IgD-negative memory B cell (primary cell): ENCODE results near the gene PAX5. TPM values are rescaled to one million over a fixed set of nuclear protein-coding genes. Genes with fewer than 3 reads are reported as not detected.

ENCODE experiments used
- H3K27ac Mint-ChIP-seq, 3 donors: one replicate each; pipeline ENCODE4 v1.8.0; 2020 to 2022; ENCODE audit warnings: mild to moderate bottlenecking in 3 of 3, mixed read lengths in 3 of 3, moderate library complexity in 1 of 3
- H3K27me3 Mint-ChIP-seq: one replicate; pipeline ENCODE4 v1.8.0; 2021; ENCODE audit warnings: mixed read lengths
- H3K36me3 Mint-ChIP-seq: one replicate; pipeline ENCODE4 v1.8.0; 2020; ENCODE audit warnings: mild to moderate bottlenecking, mixed read lengths
- H3K4me1 Mint-ChIP-seq, 3 donors: one replicate each; pipeline ENCODE4 v1.8.0; 2020 to 2022; ENCODE audit warnings: mixed read lengths in 3 of 3, mild to moderate bottlenecking in 1 of 3
- H3K4me3 Mint-ChIP-seq, 4 donors: one replicate each; pipeline ENCODE4 v1.8.0; 2020 to 2022; ENCODE audit warnings: mild to moderate bottlenecking in 4 of 4, mixed read lengths in 4 of 4, moderate library complexity in 3 of 4
- H3K9me3 Mint-ChIP-seq, 3 donors: one replicate each; pipeline ENCODE4 v1.8.0; 2020 to 2021; ENCODE audit warnings: mixed read lengths in 3 of 3, mild to moderate bottlenecking in 1 of 3
- polyA plus RNA-seq: library from polyadenylated mRNA; unstranded; fragments of 300-500 nt; fragmentation: Illumina TruSeq; gene quantifications from one replicate; pipeline ENCODE4 v1.2.3, GENCODE V29; 2021

PAX5 gene
- polyA plus RNA-seq, 1 donor from 2014 or later: 65.3 TPM

DNA sequence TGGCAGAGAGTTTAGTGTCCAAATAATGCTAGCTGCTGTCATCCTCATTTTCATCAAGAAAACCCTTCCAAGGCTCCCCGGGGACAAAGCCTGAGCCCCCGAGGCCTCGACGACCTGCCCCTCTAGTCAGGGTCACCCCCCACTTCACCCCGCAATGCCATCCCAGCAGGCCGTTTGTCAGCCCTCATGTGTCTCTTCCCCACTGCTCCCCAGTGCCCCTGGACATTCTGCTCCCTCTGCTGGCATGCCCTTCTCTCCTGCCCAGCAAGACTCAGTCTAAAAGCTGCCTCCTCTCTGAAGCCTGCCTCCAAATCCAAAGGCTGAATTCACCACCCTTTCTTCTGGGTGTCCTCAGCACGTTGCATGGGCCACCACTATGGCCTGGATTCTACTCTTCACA, 59.3 kb downstream of the PAX5 start:
- peak overlapping the region in 2 of 4 donors; percentile 25 to 80 for H3K4me3 Mint-ChIP-seq
- H3K27ac Mint-ChIP-seq: peak overlapping the region in 1 of 3 donors; percentile 49
- no peaks in the 10 kb centered on the region for H3K9me3 Mint-ChIP-seq
- H3K36me3 Mint-ChIP-seq: no peaks in the 10 kb centered on the region
- peaks cover 2% of the 10 kb centered on the region for H3K27me3 Mint-ChIP-seq
- H3K4me1 Mint-ChIP-seq: peaks cover 30 to 45% (median 37%) of the 10 kb centered on the region in 3 donors

DNA sequence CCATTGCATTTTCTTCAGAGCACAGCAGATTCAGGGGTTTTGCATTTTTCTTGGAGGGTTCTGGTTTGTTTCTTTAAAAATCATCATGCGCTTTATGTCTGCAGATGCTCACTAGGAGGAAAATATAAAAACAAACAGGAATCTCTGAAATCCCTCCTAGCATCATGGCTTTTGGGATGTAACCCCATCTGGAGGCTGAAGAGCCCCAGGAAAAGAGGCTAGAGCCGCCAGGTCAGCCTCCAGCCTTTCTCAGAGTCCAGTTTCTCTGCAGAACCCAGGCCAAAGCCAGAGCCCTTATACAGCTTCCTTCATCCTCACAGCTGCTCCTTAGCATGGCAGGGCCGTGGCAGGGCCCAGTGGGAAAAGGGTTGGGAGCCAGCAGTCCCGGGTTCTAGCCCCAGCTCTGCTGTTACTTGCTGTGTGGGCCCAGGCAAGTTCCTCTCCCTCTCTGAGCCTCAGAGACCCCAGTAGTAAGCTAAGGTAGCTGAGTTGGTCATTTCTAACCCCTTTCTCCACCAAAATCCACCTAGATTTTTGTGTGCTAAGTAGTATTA, 62.1 kb downstream of the PAX5 start:
- Mint-ChIP-seq H3K36me3 (no peaks in the 10 kb centered on the region), H3K4me1 (peaks cover 30 to 42% (median 33%) of the 10 kb centered on the region in 3 donors), H3K9me3 (no peaks in the 10 kb centered on the region), H3K27me3 (peaks cover 2% of the 10 kb centered on the region), H3K4me3 (peak overlapping the region in 1 of 4 donors; percentile 83), H3K27ac (peak overlapping the region in 1 of 3 donors; percentile 48)

DNA sequence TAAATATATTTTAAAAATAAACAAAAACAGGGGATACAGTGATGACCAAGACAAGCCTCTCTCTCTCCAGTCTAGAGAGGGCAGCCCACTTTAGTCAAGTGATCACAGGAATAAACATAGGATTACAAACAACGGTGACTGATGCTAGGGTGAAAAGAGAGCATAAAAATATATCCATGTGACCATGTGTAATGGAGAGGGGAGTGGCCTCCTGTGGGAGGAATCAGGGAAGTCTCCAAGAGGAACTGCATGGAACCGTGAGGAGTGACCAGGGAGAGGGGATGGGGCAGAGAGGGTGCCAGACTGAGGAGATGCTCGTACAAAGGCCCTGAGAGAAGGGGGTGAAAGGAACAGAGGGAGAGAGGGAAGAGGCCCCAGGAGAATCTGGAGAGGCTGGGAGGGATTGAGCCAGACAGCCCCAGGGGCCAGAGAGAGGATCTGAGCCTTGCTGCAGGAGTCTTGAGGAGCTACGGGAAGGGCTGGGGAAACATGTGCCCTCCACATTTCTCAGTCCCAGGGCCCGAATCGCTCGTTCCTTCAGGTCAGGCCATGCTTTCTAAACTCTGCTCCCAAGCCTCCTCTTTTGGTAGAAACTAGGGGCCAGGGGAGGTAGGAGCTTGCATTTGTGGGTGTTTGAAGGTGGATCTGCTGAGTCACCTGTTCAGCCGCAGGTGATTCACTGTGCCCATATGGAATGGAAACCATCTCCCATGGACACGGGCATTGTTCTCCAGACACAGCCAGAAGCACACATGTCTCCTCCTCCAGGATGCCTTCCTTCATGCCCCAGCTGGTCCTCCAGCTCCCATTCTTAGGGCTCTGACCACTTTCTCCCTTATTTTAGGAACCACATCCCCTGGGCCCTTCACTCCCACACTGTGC, 63.8 kb downstream of the PAX5 start:
- no peak overlapping the region for H3K4me3 Mint-ChIP-seq
- H3K4me1 Mint-ChIP-seq: peaks cover 24 to 34% (median 31%) of the 10 kb centered on the region in 3 donors
- H3K27ac Mint-ChIP-seq: peak overlapping the region; percentile 34 to 95 (median 83)
- peaks cover 2% of the 10 kb centered on the region for H3K36me3 Mint-ChIP-seq
- no peaks in the 10 kb centered on the region for H3K9me3 Mint-ChIP-seq
- H3K27me3 Mint-ChIP-seq: peaks cover 2% of the 10 kb centered on the region

DNA sequence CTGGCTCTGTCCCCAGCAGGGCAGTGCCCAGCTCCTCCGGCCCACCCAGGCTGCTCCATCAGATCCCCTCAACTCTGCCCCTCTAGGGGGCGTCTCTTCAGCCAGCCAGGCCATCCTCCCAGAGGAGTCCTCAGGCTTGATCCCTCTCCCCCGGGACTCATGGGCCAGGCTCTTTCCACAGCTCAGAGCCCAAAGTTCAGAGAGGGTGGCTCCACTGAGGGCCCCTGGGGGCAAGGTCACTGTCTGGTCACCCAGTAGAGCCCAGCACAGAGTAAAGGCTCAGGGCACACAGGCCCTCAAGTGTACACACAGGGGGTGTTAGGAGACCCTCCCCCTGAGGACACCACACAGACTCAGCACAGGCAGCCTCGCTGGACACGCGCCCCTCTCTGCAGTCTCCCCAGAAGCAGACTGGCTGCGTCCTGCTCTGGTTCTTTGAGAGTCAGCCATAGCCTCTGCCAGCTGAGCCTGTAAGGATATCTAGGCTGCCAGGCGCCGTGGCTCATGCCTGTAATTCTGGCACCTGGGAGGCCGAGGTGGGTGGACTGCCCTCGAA, 64.8 kb downstream of the PAX5 start:
- peaks cover 5% of the 10 kb centered on the region for H3K36me3 Mint-ChIP-seq
- H3K9me3 Mint-ChIP-seq: no peaks in the 10 kb centered on the region
- peak overlapping the region in 2 of 3 donors; percentile 27 to 81 for H3K27ac Mint-ChIP-seq
- H3K4me3 Mint-ChIP-seq: no peak overlapping the region
- peaks cover 18 to 26% (median 25%) of the 10 kb centered on the region in 3 donors for H3K4me1 Mint-ChIP-seq
- peaks cover 2% of the 10 kb centered on the region for H3K27me3 Mint-ChIP-seq

DNA sequence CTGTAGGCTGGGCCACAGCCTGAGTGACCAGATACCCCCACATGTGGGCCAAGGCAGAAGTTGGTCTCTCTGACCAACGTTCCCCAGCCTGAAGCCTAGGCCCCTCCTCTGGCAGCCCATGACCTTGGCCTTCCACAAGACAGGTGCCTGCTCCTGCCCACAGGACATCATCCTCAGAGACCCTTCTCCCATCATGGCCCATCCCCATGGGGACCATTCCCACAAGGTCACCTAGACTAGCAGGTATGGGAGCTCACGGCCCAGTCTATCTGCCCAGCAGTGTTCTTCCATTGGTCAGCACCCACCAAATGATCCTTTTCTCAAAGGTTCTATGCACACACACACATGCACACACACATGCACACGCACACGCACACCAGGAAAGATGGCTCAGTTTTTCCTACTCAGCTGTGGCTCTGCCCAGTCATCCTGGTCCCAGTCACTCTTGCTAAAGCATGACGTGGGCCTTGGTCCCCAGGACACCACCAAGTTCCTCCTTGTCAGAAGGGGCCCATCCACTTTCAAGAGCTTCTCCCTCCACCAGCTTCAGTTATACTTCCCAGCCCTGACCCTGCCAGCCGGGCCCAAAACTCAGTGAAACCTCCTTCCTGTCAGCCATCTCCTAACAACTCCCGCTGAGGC, 65.4 kb downstream of the PAX5 start:
- peaks cover 18 to 24% (median 21%) of the 10 kb centered on the region in 3 donors for H3K4me1 Mint-ChIP-seq
- H3K4me3 Mint-ChIP-seq: peak overlapping the region in 1 of 4 donors; percentile 54
- no peaks in the 10 kb centered on the region for H3K9me3 Mint-ChIP-seq
- H3K27ac Mint-ChIP-seq: peak overlapping the region; percentile 27 to 81 (median 46)
- H3K27me3 Mint-ChIP-seq: peaks cover 2% of the 10 kb centered on the region
- peaks cover 7% of the 10 kb centered on the region for H3K36me3 Mint-ChIP-seq

DNA sequence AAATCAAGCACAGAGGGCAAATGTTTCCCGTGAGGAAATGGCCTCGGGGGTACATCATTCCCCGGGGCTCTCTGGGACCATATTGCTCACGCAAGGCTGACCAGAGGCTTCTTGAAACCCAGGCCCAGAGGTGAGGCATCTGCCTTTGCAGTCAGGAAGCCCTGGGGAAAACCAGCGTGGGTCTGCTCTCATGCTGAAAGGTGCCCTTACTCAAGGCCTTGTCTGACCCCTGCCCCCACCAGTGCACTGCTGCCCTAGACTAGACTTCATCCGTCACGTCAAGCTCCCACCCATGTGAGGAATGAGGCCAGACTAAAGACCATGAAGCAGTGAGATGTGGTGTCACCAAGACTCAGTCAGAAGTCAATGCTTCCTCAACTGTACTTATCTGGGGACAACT, 66.1 kb downstream of the PAX5 start:
- no peaks in the 10 kb centered on the region for H3K9me3 Mint-ChIP-seq
- H3K27me3 Mint-ChIP-seq: peaks cover 2% of the 10 kb centered on the region
- peaks cover 18 to 24% (median 21%) of the 10 kb centered on the region in 3 donors for H3K4me1 Mint-ChIP-seq
- H3K27ac Mint-ChIP-seq: peak overlapping the region; percentile 27 to 93 (median 81)
- H3K4me3 Mint-ChIP-seq: no peak overlapping the region
- H3K36me3 Mint-ChIP-seq: peaks cover 7% of the 10 kb centered on the region

DNA sequence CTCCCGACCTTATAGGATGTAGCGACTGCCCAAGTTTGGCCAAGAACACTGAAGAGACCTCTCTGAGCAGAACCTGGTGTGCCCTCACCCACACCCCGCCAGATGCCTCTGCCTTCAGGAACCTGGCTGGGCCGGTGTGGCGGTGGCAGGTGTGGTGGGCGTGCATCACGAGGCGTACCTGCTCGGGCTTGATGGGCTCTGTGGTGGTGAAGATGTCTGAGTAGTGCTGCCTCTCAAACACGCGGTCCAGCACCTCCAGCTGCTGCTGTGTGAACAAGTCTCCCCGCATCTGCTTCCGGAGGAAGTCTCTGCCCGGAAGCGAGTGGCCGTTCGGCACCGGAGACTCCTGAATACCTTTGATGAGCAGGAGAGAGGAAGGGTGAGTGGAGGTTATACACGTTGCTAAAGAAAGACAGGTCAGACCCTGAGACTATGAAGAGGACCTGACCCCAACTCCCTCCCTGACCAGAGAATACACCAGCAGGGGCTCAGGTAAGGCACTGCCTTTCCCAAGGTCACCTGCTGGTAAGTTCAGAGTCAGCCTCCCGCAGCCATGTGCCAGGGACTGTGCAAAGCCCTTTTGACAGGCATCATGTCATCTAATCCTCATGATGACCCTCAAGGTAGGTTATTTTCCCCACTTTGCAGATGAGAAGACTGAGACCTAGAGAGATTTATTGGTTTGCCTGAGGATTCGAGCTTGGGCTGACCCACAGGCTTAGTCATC, 67.5 kb downstream of the PAX5 start:
- Mint-ChIP-seq H3K36me3 (peaks cover 7% of the 10 kb centered on the region), H3K4me3 (no peak overlapping the region), H3K9me3 (no peaks in the 10 kb centered on the region), H3K27me3 (peaks cover 2% of the 10 kb centered on the region), H3K4me1 (peaks cover 18 to 21% (median 18%) of the 10 kb centered on the region in 3 donors), H3K27ac (peak overlapping the region in 1 of 3 donors; percentile 67)

DNA sequence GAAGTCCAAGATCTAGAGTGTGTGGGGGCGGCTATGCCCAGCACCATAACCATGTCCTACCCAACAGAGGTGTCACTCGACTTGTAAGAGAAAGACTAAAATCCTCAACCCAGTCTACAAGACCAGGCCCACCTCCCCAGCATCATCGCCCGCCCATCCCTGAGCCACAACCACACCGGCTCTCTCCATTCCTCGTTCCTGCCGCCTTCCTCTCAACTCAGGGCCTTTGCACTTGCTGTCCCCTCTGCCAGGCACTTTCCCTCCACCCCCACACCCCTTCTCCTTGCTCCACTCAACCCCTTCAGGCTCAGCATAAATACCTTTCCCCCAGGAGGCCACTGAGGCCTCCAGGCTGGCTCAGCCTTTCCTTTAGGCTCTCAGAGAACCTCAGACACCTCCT, 69.3 kb downstream of the PAX5 start:
- Mint-ChIP-seq H3K9me3 (no peaks in the 10 kb centered on the region), H3K36me3 (peaks cover 7% of the 10 kb centered on the region), H3K4me1 (peaks cover 8 to 16% (median 15%) of the 10 kb centered on the region in 3 donors), H3K27ac (peak overlapping the region in 1 of 3 donors; percentile 61), H3K4me3 (no peak overlapping the region), H3K27me3 (no peaks in the 10 kb centered on the region)

DNA sequence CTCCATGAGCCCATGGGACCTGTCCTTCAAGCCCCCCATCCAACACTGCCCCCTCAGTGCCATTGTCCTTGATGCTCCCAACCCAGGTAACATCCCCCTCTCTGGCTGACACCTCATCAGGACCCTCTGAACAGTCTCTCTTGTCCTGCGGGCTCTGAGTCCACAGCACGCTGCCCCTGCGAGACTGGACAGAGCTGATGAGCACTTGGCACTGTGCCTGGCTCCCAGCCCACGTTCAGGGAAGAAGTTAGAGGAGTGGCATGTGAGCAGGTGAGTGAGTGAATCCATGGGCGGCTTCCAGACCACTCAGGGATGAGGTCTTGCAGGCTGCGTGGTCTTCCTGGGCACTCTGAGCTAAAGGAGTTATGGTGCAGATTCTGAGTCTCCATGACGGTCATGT, 70.7 kb downstream of the PAX5 start:
- no peaks in the 10 kb centered on the region for H3K9me3 Mint-ChIP-seq
- no peaks in the 10 kb centered on the region for H3K27me3 Mint-ChIP-seq
- no peak overlapping the region for H3K4me3 Mint-ChIP-seq
- peaks cover 7% of the 10 kb centered on the region for H3K36me3 Mint-ChIP-seq
- peak overlapping the region in 1 of 3 donors; percentile 21 for H3K27ac Mint-ChIP-seq
- peaks cover 3 to 14% (median 10%) of the 10 kb centered on the region in 3 donors for H3K4me1 Mint-ChIP-seq

DNA sequence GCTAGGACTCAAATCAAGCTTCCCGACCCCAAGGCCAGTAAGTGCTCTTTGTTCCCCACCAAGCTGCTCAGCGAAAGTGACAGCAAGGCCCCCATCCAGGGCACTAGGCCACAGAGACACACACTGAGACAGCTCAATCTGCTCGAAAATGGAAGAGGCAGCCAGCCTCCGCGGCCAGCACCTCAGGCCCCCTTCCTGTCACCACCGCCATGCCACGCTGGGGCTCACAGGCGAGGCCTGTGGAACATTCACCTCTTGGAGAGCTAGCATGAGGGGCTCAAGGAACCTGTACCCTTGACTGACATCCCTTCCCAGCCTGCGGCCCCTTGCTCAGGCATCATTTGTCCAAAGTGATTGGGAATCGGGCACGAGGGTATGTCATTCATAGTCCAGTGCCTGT, 71.4 kb downstream of the PAX5 start:
- no peaks in the 10 kb centered on the region for H3K27me3 Mint-ChIP-seq
- peaks cover 5 to 14% (median 9%) of the 10 kb centered on the region in 3 donors for H3K4me1 Mint-ChIP-seq
- H3K27ac Mint-ChIP-seq: peak overlapping the region in 2 of 3 donors; percentile 21 to 41
- no peaks in the 10 kb centered on the region for H3K9me3 Mint-ChIP-seq
- peaks cover 9% of the 10 kb centered on the region for H3K36me3 Mint-ChIP-seq
- no peak overlapping the region for H3K4me3 Mint-ChIP-seq

DNA sequence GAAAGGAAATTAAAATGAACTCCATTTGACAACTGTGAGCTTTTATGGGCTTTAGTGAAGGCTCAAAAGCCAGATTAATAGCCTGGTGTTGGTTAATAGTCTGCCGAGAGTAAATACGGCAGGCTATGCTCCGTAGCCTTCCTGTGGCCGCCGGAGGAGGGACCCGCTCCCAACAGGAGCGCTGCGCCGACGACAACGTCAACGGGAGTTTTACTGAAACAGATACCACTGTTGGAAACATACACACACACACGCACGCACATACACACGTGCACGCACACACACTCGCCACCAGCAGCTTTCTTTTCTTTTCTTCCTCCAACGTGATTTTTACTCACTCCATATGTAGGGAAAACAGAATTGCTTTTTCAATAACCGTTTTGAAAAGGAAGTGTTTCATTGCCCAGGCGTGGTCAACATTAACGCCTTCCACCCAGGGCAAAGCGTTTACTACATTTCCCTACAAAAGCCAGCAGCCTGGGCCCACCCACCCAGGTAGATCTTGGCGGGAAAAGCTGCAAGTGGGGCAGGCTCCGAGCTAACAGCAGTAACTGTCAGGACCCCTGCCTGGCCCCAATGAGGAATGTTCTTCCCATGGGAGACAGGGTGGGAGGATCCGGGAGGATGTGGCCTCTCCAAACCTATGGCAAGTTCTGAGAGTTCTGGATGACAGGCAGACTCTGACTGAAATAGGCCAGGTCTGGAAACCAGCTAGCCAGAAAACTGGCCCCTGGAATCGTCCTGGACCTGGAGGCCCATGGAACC, 72.3 kb downstream of the PAX5 start:
- peaks cover 6 to 16% (median 14%) of the 10 kb centered on the region in 3 donors for H3K4me1 Mint-ChIP-seq

DNA sequence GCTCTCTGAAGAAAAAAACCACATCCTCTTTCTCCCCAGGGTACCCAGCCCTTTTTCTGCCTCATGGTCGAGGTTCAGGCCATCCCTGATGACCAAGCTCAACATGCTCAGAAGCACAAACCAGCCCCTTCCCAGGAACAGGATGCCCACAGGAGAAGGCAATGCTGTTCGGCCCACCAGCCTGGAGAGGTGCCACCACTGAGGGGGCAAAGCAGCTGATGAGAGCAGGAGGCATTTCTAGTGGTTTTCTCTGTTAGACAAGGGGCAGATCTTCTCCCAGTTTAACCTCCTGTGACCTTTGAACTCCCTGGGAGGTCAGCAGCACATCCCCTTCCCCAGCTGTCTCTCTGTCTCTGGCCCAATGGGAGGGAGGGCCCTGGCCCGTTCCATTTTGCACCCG, 73.0 kb downstream of the PAX5 start:
- peaks cover 14% of the 10 kb centered on the region for H3K36me3 Mint-ChIP-seq
- peak overlapping the region in 1 of 3 donors; percentile 58 for H3K27ac Mint-ChIP-seq
- H3K4me3 Mint-ChIP-seq: no peak overlapping the region
- no peaks in the 10 kb centered on the region for H3K27me3 Mint-ChIP-seq
- peaks cover 6 to 20% (median 19%) of the 10 kb centered on the region in 3 donors for H3K4me1 Mint-ChIP-seq
- H3K9me3 Mint-ChIP-seq: no peaks in the 10 kb centered on the region

More for the DNA sequence above, 72.3 kb downstream of the PAX5 start:
- Mint-ChIP-seq H3K36me3 (peaks cover 11% of the 10 kb centered on the region), H3K4me3 (no peak overlapping the region), H3K27me3 (no peaks in the 10 kb centered on the region), H3K9me3 (no peaks in the 10 kb centered on the region), H3K27ac (peak overlapping the region in 1 of 3 donors; percentile 58)

DNA sequence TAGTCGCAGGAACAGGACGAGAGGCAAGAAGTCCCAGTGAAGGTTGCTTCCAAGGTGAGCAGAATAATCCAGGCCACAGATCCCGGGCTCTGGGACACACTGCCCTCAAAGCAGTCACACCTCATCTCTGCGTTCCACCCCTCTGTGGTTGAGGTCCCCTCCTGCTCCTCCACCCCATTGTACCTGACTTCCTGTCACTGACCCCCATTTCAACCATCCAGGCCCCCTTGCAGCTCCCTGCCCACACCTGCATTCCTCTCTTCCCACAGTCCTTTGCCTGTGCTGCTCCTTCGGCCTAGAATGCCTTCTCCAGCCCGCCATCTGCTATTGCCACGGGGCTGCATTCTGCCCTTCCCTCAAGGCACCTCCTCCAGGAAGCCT, 73.5 kb downstream of the PAX5 start:
- H3K27me3 Mint-ChIP-seq: no peaks in the 10 kb centered on the region
- no peak overlapping the region for H3K27ac Mint-ChIP-seq
- peaks cover 6 to 22% (median 20%) of the 10 kb centered on the region in 3 donors for H3K4me1 Mint-ChIP-seq
- no peaks in the 10 kb centered on the region for H3K9me3 Mint-ChIP-seq
- H3K36me3 Mint-ChIP-seq: peaks cover 13% of the 10 kb centered on the region
- no peak overlapping the region for H3K4me3 Mint-ChIP-seq
